NCI-H1930 (cell line): ENCODE results near the gene RNU6-7.

Experiments used
- DNase-seq, 2 experiments: peaks; one replicate each; lab custom pipeline; 2025; lab: John Stamatoyannopoulos, UW

RNU6-7 gene

DNA sequence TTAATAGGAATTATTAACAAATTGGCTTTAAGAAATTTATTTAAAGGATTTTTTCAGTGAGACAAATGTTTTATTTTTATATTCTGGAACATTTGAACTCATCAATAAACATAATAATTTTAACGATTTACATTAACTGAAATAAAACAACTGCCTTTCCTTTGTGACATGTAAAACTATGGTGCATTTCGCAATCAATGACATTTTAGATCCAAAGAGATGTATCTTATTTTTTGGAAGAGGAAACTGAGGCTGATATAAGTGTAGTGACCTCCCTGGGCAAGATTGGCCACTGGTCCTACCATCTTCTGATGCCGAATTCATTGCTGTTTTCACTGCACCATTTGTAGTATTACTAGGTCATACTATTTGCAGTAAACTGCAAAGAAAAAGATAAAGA is 3.7 kb downstream of the RNU6-7 start:
- no peak for DNase-seq

DNA sequence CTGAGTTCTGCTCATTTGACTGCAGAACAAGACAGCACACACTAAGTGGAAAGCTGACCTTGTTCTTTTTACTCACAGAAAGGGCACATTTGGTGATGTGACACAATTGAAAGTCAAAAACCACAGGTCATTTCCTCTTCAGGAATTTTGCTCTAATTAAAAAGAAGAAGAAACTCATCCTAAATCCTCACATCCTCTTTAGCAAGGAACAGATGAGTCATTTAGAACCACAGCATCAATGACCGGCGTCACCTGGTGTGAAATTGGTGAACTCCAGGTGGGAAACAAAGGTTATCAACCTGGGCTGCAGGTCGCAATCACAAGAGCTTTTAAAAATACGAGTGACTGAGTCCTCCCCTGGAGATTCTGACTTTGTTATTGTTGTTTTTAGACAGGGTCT is 4.1 kb downstream of the RNU6-7 start:
- no peak for DNase-seq

DNA sequence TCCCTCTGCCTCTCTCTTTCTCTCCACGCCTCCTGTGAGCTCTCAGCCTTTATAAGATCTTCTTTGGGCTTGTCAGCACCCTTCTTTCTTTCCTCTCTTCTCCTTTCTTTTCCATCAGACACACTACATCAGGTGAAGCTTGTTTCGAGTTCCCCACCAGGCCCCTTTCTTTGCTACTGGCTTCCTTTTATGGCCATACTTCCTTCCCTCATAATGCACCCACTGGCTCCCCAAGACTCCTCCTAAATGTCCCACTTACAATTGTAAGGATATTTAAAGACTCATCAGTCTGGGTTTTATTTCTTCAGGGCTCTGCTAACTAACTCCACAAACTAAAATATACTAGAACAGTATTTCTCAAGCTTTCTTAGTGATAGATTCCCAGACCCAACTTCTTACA is 4.7 kb downstream of the RNU6-7 start:
- no peak for DNase-seq

DNA sequence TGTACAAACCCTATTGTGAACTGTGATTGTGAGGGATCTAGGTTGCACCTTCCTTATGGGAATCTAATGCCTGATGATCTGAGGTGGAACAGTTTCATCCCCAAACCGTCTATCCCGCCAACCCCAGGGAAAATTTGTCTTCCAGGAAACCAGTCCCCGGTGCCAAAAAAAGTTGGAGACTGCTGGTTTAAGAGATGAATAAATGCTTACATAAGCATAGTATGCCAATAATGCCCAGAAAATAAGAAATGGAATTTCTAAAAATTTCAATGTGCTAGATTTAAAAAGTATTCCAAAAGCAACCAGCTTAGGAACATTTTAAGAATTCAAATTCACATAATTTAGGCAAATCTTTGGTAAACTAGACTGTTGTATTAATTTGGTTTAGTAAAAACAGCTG is 6.6 kb downstream of the RNU6-7 start:
- no peak for DNase-seq

DNA sequence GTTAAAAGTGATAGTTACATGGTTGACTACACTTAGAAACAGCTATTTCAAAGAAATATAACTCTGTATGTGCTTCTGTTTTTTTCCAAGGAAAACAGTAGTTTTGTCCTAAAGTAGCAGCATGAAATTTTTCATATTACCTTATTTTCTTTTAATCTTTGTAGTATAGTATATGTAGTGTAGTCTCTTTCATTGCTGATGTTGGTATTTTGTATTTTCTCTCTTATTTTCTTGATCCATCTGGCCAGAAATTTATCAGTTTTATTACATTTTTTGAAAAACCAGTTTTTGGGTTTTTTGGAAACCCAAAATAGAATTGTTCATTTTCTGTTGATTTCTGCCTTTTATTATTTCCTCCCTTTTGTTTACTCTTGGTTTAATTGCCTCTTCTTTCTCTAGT is 7.6 kb downstream of the RNU6-7 start:
- no peak for DNase-seq

DNA sequence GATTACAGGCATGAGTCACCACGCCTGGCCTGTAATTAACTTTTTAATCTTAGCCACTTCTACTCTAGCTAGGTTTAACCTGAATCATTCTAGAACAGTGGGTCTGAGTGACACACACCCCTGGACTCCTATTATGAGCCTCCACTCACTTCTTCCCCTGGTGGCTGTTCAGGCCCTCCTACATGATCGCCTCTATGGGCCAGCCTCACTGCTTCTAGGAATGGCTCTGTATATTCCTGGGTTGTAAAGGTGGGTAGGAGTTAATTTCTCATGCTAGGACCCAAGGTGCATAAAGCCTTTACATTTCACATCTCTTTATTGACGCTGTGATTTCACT is 9.2 kb downstream of the RNU6-7 start:
- no peak for DNase-seq

DNA sequence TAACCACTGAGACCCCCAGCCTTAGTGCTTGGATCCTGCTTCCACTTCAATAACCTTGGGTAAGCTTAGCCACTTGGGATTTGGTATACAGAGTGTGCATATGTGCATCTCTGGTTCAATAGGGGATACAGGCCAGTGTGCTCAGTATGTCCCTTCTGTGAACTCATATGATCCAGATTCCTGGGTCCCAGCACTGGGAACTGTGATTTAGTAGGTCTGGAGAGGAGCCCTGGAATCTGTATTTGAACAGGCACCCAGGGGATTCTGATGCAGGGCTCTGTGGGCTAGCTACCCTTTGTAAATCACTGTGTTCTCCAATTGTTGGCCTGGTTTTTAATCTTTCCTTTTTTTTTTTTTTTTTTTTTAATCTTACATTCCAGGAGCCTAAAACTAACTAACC is 11.0 kb downstream of the RNU6-7 start:
- DNase-seq, result no peak

DNA sequence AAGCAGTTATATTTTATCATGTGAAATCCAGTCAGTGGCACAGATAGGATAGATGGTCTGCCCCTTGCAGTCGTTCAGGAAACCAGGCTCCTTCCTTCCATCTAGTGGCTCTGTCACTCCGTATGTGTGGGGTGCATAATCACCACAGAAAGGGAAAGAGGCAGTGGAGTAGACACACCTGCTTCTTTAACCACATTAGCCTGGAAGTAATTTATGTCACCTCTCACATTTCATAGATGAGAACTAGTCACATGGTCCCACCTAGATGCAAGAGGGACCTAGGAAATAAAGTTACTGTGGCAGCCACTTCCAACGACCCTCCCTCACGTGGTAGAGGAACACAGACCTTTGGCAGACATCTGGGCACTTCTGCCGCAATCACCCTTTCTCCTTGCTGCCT is 15.5 kb downstream of the RNU6-7 start:
- DNase-seq, result no peak

DNA sequence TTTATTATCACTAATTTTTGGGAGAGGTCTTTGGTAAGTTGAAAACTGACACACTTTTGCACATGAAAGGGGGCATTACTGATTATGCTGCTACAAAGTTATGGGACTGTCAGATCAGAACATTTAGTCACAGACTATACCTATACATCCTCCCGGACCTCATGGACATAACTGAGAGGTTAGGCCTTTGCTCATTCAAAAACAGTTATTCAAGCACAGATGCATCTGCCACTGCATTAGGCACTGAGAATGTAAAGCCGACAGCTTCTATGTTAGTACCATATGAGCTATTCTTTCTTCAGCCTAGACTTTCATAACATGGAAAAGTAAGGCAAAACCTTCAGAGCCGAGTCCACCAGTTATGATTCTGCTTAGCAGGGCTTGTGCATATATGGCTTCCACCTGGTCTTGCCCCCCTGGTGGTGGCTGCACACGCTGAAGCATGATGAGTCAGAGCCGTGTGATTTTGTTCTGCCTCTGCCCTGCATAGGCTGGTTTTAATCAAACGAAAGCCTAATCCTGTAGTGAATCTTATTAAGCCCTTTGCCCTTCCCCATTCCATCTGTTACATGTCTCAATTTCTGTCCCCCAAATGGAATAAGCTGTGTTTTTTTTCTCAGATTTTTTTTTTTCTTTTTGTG is 23.0 kb downstream of the RNU6-7 start:
- peak; percentile 17 to 44 for DNase-seq

DNA sequence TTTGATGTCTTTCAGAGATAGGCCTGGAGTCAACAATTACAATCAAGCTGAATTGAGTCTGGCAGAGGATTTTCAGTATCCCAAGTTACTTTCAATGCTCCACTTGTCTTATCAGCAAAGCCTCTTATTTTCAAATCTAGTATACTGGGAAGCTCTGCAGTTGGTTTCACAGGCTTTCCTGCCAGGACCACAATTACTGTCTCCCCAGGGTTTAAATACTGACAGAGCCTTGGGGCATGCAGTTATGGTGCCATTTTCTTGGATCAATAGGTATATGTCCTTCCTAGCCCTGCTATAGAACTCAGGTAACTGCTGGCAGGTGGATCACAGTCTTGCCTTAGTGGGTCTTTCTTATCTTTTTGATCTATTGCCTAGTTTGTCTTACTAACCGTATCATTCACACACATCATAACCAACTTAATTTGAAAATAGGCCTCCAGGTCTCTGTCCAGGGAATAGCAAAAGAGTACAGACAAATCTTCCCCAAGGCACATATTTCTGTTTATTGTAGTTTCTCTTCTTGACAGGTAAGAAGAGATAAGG is 23.6 kb downstream of the RNU6-7 start:
- no peak for DNase-seq

DNA sequence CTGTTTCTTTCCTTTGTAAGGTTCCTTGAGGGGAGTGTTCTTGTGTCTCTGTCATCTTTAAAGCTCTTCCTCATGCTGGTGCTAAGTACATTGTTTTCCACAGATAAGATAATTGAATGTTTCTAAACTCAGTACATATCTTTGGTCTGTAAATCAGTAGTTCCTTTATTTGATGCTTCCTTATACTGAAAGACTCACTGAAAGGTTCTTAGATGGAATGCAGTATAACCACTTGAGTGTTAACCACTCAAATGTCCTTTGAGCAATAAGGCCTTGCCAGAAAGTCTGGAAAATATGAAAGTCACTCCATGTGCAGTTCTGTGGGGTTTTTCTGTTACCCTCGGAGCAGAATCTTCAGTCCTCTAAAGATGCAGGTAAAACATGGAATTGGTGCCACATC is 24.2 kb downstream of the RNU6-7 start:
- DNase-seq, result no peak

DNA sequence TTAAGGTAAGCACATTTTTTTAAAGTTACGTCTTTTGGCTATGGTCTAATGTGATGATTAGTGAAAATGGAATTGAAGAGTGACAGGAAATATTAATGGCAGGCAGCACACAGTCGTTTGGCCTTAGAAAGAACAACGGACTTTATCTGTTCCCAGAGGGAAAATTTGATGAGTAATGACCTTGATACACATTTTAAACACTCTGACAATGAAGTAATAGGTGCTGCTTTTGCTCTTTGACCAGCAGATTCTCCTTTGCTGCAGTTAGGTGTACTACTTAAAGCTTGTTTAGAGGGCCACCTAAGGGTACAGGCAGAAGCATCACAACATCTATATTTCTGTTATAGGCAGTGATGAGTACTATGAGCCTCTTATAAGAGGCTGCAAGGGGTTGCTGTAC is 28.3 kb downstream of the RNU6-7 start:
- DNase-seq, result no peak

DNA sequence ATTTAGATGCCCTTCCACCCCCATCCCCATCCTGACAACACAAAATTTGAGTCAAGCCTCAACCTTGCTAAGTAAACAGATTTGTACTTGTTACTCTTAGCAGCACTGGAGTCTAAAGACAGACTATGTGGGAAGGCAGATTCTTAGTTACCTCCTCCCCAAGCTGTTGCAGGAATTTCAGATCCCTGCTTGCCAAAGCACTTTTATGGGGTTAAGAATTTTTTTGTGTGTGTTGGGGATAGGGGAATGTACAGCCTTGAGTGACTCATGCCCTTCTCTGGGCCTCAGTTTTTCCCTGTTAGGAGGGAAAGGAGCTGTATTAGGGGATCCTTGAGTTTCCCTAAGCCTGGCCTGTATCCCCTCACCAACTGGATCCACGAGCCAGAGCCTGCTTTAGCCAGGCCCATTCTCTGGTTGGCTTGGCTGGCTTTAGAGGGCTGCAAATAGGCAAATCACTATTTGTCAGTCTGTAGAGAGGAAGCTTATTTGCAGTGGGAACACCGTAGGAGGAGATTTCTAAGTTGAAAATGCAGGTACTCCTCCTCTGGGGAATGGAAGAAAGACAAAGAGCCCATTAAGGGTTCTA is 28.9 kb downstream of the RNU6-7 start:
- DNase-seq, result no peak

DNA sequence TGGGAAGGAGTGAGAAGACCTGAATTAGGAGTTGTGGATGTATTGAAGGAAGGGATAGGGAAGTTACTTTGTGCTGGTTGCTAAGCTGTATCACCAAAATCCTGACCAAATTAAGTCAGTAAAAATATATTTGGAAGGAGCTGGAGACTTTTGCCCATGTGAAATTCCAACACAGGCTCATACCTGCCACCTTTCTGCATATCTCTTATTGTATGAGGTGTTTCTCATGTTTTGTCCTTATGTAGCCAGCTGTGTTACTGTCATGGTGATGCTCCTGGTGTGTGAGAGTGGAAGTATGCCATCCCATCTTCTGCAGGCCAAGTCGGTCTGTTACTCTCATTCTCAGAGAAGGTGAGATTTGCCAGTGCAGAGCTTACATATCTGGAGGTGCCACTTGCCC is 30.6 kb downstream of the RNU6-7 start:
- DNase-seq, result no peak

DNA sequence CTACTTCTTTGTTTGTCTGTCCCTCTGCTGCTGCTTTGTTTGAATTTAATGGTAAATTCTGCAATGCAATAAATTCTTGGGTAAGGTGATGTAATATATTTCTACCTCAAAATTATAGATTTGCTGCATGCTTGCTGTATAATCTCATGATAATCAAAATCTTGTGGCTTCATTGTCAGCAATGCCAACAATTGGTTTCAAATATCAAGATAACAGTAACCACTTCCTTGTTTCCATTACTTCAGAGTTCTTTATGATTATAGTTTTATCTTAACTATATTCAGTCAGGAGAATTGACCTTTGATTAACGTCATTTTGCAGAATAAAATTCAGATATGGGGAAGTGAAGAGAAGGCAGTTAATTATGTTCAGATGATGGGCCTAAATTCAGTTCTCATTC is 31.4 kb downstream of the RNU6-7 start:
- no peak for DNase-seq

DNA sequence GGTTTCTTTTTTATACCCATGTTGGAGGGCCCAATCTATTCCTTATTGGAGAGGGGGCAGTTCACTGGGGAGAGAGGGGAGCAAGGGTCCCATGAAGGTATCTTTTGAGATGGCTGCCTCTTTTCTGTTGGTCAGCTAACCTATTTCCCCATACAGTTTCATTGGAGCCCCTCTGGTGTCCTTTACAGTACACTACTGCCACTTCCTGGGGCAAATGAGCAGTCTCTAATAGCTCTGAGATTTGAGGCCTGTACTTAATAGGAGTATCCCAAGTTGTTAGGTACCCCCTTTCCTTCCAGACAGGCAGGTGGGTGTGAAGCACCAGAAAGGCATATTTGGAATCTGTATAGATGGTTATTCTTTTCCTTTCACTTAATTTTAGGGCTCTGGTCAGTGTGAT is 42.6 kb downstream of the RNU6-7 start:
- no peak for DNase-seq

DNA sequence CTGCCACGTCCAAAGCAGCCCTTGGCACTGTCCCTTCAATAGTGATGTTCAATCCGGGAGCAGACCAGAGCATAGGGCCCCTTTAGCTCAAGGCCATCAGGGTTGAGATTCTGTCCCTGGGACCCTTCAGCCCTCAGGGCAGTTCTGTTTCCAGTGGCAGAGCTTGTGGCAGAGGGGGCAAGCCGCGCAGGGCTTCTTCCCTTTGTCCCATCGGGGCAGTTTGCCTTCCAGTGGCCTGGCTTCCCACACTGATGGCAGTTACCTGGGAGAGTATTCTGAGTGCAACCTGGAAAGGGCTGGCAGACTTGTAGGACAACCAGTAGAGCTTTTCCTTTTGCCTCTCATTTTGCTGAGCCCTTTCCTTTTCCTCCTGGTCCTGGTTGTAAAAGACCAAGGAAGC is 44.9 kb downstream of the RNU6-7 start:
- DNase-seq, result no peak

DNA sequence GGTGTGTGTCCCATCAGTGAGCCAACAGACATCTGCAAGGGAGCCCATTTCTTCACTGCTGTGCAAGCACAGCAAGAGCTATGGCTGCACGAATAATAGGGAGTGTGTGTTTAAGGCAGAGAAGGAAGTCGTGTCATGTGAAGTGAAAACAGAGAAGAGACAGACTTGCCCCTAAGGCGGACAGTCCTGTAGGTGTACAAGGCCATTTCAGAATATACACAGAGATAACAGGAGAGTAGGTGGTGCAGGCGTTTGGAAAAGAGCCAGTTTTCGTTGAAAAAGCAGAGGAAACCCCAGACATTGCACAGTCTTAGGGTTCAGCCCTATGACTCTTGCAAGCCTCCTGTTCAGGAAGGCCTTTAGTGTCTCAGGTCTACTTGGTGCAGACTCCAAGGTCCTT is 47.5 kb downstream of the RNU6-7 start:
- DNase-seq, result no peak

DNA sequence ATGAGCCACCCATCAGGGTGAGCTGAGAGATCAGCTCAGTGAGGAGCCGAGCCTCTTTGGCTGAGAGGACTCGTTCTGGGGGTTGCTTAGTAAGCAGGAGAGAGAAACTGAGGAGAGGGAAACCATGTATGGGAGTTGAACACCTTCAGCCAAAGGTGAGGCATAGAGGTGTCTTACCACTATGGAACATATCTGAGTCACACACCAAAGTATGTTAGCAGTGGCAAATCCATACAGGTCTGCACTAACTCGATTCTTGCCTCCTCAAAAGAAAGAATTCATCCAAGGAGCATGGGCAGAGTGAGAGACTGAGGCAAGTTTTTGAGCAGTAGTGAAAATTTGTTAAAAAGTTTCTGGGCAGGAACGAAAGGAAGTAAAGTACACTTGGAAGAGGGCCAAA is 47.9 kb downstream of the RNU6-7 start:
- no peak for DNase-seq

DNA sequence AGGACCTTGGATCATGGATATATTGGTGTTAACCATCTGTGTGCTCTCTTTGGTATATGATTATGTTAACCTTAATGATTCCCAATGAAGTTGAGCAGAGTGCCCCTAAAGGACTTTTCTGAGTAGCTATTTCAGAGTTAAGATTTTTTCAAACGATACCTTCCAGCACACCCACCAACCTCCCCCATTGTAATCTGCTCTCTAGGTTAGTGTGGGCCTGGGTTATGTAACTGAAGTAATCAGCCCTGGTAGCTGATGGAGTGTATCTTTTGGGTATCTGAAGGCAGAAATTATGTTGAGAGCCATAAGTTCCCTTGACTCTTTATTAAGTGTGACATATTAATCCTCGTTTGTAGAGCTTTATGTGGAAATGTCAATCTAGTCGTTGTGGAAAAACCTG is 48.8 kb downstream of the RNU6-7 start:
- no peak for DNase-seq

DNA sequence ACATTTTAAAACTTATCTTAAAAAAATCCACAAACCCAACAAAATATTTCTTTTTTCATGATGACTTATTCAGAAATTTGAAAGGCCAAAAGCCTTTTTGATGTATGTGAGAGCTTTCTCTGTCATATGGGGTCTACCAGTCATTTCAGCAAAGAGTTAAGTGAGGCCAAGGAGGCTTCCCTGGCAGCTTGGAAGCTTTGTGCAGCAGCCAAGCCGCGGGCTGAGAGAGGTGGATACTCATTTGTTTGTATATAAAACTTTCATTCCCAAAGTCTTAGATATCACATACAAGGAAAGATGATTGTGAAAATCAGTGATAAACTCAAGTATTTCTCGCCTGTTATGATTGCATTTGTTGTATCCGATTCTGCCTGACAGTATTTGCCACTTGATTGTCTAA is 49.7 kb downstream of the RNU6-7 start:
- no peak for DNase-seq
